NCI-H1092 (cell line): Measurements from ENCODE around the gene PTPRD.

ENCODE experiments used
- DNase-seq: peaks from one replicate; lab custom pipeline; 2025; lab: John Stamatoyannopoulos, UW

The PTPRD gene

GRCh38 chr9:8778356-8778755, 1834.4 kb downstream of the PTPRD start:
- DNase-seq, result no peak

- DNase-seq, result no peak
Measured at GRCh38 chr9:8772302-8772701, 1840.5 kb downstream of the PTPRD start.

GRCh38 chr9:8769153-8769552, 1843.6 kb downstream of the PTPRD start:
- DNase-seq, result no peak

- no peak for DNase-seq
Measured at GRCh38 chr9:8766096-8766495, 1846.7 kb downstream of the PTPRD start.

- no peak for DNase-seq
Measured at GRCh38 chr9:8764051-8764450, 1848.8 kb downstream of the PTPRD start.

- DNase-seq, result no peak
Measured at GRCh38 chr9:8762479-8763085, 1850.2 kb downstream of the PTPRD start.

GRCh38 chr9:8760000-8760767, 1852.6 kb downstream of the PTPRD start:
- DNase-seq, result no peak

GRCh38 chr9:8757881-8758280, 1854.9 kb downstream of the PTPRD start:
- no peak for DNase-seq

GRCh38 chr9:8754751-8755150, 1858.1 kb downstream of the PTPRD start:
- DNase-seq, result no peak

- DNase-seq, result no peak
Measured at GRCh38 chr9:8751406-8751930, 1861.3 kb downstream of the PTPRD start.

- no peak for DNase-seq
Measured at GRCh38 chr9:8750639-8751051, 1862.2 kb downstream of the PTPRD start.

- DNase-seq, result no peak
Measured at GRCh38 chr9:8745347-8745746, 1867.5 kb downstream of the PTPRD start.

GRCh38 chr9:8738945-8739344, 1873.9 kb downstream of the PTPRD start:
- no peak for DNase-seq

- DNase-seq, result no peak
Measured at GRCh38 chr9:8736805-8737204, 1876.0 kb downstream of the PTPRD start.

- no peak for DNase-seq
Measured at GRCh38 chr9:8734760-8735159, 1878.0 kb downstream of the PTPRD start.

GRCh38 chr9:8733131-8733954, 1879.5 kb downstream of the PTPRD start:
- DNase-seq, result peak; percentile 81

GRCh38 chr9:8732367-8733075, 1880.3 kb downstream of the PTPRD start:
- DNase-seq, result no peak

- DNase-seq, result no peak
Measured at GRCh38 chr9:8730618-8731017, 1882.2 kb downstream of the PTPRD start.

GRCh38 chr9:8728910-8729309, 1883.9 kb downstream of the PTPRD start:
- DNase-seq, result no peak

- DNase-seq, result no peak
Measured at GRCh38 chr9:8727191-8727590, 1885.6 kb downstream of the PTPRD start.

GRCh38 chr9:8726692-8727091, 1886.1 kb downstream of the PTPRD start:
- DNase-seq, result no peak

- DNase-seq, result no peak
Measured at GRCh38 chr9:8725635-8726034, 1887.2 kb downstream of the PTPRD start.
